ENCODE data around the gene TIMM10.
A peak's percentile ranks its signal among the peaks of the same experiment; 100 is the strongest.

TIMM10 gene

GRCh38 chr11:57515332-57516060 lies 15.1 kb downstream of the TIMM10 start, which contains the start of gene SLC43A1:
SLC43A1 (minus strand) TSS chr11:57515702; CDS start chr11:57514111, 1,591 bp downstream.
- no peak for TF ChIP-seq CTCF (IDR thresholded peaks at IDR 0.05; ENCODE audit: low read depth, low read length)
- peak; percentile 69 for DNase-seq (ENCODE audit: low read depth, low spot score)
- H3K4me3 ChIP-seq (ENCODE audit: low read depth, low read length) = peak within 1 kb of the TSS; percentile 71
- in situ Hi-C loops (cut with HindIII; ENCODE audit: low sequenced_read_pairs) = no loop called here

- in situ Hi-C loops (cut with HindIII; ENCODE audit: low sequenced_read_pairs) = no loop called here
- peak; percentile 30 for DNase-seq (ENCODE audit: low read depth, low spot score)
- H3K4me3 ChIP-seq (ENCODE audit: low read depth, low read length) = peak overlapping the region; percentile 71
- no peak for TF ChIP-seq CTCF (IDR thresholded peaks at IDR 0.05; ENCODE audit: low read depth, low read length)
Measured at GRCh38 chr11:57514538-57515331, 15.8 kb downstream of the TIMM10 start.

- no peak for TF ChIP-seq CTCF (IDR thresholded peaks at IDR 0.05; ENCODE audit: low read depth, low read length)
- peak; percentile 22 for DNase-seq (ENCODE audit: low read depth, low spot score)
- H3K4me3 ChIP-seq (ENCODE audit: low read depth, low read length) = peak overlapping the region; percentile 71
- in situ Hi-C loops (cut with HindIII; ENCODE audit: low sequenced_read_pairs) = no loop called here
Measured at GRCh38 chr11:57513911-57514537, 16.5 kb downstream of the TIMM10 start.

- TF ChIP-seq CTCF (IDR thresholded peaks at IDR 0.05; ENCODE audit: low read depth, low read length) = no peak
- no peak overlapping the region for H3K4me3 ChIP-seq (ENCODE audit: low read depth, low read length)
- in situ Hi-C loops (cut with HindIII; ENCODE audit: low sequenced_read_pairs) = no loop called here
- no peak for DNase-seq (ENCODE audit: low read depth, low spot score)
Measured at GRCh38 chr11:57513452-57513795, 17.1 kb downstream of the TIMM10 start.

- in situ Hi-C loops (cut with HindIII; ENCODE audit: low sequenced_read_pairs) = no loop called here
- TF ChIP-seq CTCF (IDR thresholded peaks at IDR 0.05; ENCODE audit: low read depth, low read length) = no peak
- no peak for DNase-seq (ENCODE audit: low read depth, low spot score)
- no peak overlapping the region for H3K4me3 ChIP-seq (ENCODE audit: low read depth, low read length)
Measured at GRCh38 chr11:57512646-57513451, 17.7 kb downstream of the TIMM10 start.

Data from astrocyte of the spinal cord (primary cell).